ENCODE results near the gene EPOP.

GRCh38 chr17:38702916-38703741, 28.4 kb upstream of the EPOP start:
- no peak for TF ChIP-seq CTCF (conservative IDR thresholded peaks at IDR 0.05; ENCODE audit: low read depth in 2 of 2)
- TF ChIP-seq CREB1 (CRISPR knock-in tag; IDR thresholded peaks at IDR 0.05; ENCODE audit: low read depth), result no peak

Data from GM23338 (cell line).